Measurements from ENCODE around the gene HORMAD2. TPM values are rescaled to one million over a fixed set of nuclear protein-coding genes. Genes with fewer than 3 reads are reported as not detected.
A peak's percentile ranks its signal among the peaks of the same experiment; 100 is the strongest.

The HORMAD2 gene
- total RNA-seq, 4 donors from 2014 or later: not detected

- TF ChIP-seq POLR2A (IDR thresholded peaks at IDR 0.05): no peak
- peak; percentile 33 for TF ChIP-seq POLR2AphosphoS5 (IDR thresholded peaks at IDR 0.05)
- WGBS, 2 donors (ENCODE audit: low coverage in 1 of 2): 48 to 59% methylated on average over 14 to 19 of the region's 26 CpGs
Measured at GRCh38 chr22:30208631-30209603, 128.7 kb downstream of the HORMAD2 start.

GRCh38 chr22:30209642-30210041, 129.4 kb downstream of the HORMAD2 start:
- Histone ChIP-seq H3K27me3 (peaks cover 20% of the 10 kb centered on the region), H3K27ac (peak overlapping the region in 3 of 4 donors; percentile 70 to 75 (median 73)), H3K4me1 (peaks cover 0 to 49% (median 3%) of the 10 kb centered on the region in 3 donors), H3K4me3 (no peak overlapping the region), H3K9me3 (no peaks in the 10 kb centered on the region), H3K36me3 (no peaks in the 10 kb centered on the region)
- no peak for TF ChIP-seq CTCF (IDR thresholded peaks at IDR 0.05)
- TF ChIP-seq POLR2AphosphoS5 (IDR thresholded peaks at IDR 0.05): no peak
- no peak for TF ChIP-seq EP300 (IDR thresholded peaks at IDR 0.05)
- TF ChIP-seq POLR2A (IDR thresholded peaks at IDR 0.05): no peak
- ATAC-seq: no peak
- 100% methylated on average over 2 of the region's 6 CpGs; no CpG with 5 or more reads in 1 of the 2 donors for WGBS, 2 donors (ENCODE audit: low coverage in 1 of 2)

More at GRCh38 chr22:30208631-30209603, 128.7 kb downstream of the HORMAD2 start:
- Histone ChIP-seq H3K4me3 (no peak overlapping the region), H3K4me1 (peaks cover 0 to 50% (median 3%) of the 10 kb centered on the region in 3 donors), H3K9me3 (no peaks in the 10 kb centered on the region), H3K36me3 (no peaks in the 10 kb centered on the region), H3K27ac (peak overlapping the region in 3 of 4 donors; percentile 70 to 75 (median 73)), H3K27me3 (peaks cover 27% of the 10 kb centered on the region)
- peak; percentile 63 for ATAC-seq

- ATAC-seq: no peak
- Histone ChIP-seq H3K27ac (peak overlapping the region in 1 of 4 donors; percentile 73), H3K27me3 (peaks cover 17% of the 10 kb centered on the region)
Measured at GRCh38 chr22:30210235-30210909, 130.1 kb downstream of the HORMAD2 start.

GRCh38 chr22:30211124-30211820, 131.0 kb downstream of the HORMAD2 start:
- Histone ChIP-seq H3K9me3 (no peaks in the 10 kb centered on the region), H3K27ac (no peak overlapping the region), H3K4me3 (no peak overlapping the region), H3K27me3 (peaks cover 14% of the 10 kb centered on the region), H3K36me3 (no peaks in the 10 kb centered on the region), H3K4me1 (peaks cover 0 to 34% (median 3%) of the 10 kb centered on the region in 3 donors)
- no peak for ATAC-seq
- TF ChIP-seq CTCF (IDR thresholded peaks at IDR 0.05) (no peak), POLR2A (IDR thresholded peaks at IDR 0.05) (no peak), EP300 (IDR thresholded peaks at IDR 0.05) (no peak), POLR2AphosphoS5 (IDR thresholded peaks at IDR 0.05) (no peak)
- WGBS, 2 donors (ENCODE audit: low coverage in 1 of 2): 90 to 93% methylated on average over 11 to 17 of the region's 18 CpGs

More at GRCh38 chr22:30210235-30210909, 130.1 kb downstream of the HORMAD2 start:
- Histone ChIP-seq H3K4me3 (no peak overlapping the region), H3K4me1 (peaks cover 0 to 42% (median 3%) of the 10 kb centered on the region in 3 donors), H3K9me3 (no peaks in the 10 kb centered on the region), H3K36me3 (no peaks in the 10 kb centered on the region)
- 81 to 85% methylated on average over 8 to 16 of the region's 19 CpGs for WGBS, 2 donors (ENCODE audit: low coverage in 1 of 2)
- TF ChIP-seq EP300 (IDR thresholded peaks at IDR 0.05): no peak
- no peak for TF ChIP-seq POLR2AphosphoS5 (IDR thresholded peaks at IDR 0.05)
- TF ChIP-seq POLR2A (IDR thresholded peaks at IDR 0.05): no peak

- peaks cover 20% of the 10 kb centered on the region for H3K27me3 ChIP-seq
- H3K9me3 ChIP-seq: no peaks in the 10 kb centered on the region
- TF ChIP-seq EP300 (IDR thresholded peaks at IDR 0.05) (no peak), POLR2A (IDR thresholded peaks at IDR 0.05) (no peak), POLR2AphosphoS5 (IDR thresholded peaks at IDR 0.05) (no peak), CTCF (IDR thresholded peaks at IDR 0.05) (no peak)
- no peak overlapping the region for H3K4me3 ChIP-seq
- no peaks in the 10 kb centered on the region for H3K36me3 ChIP-seq
- H3K4me1 ChIP-seq: peaks cover 0 to 22% (median 0%) of the 10 kb centered on the region in 3 donors
- no peak overlapping the region for H3K27ac ChIP-seq
- 60 to 63% methylated on average over 2 to 3 of the region's 5 CpGs for WGBS, 2 donors (ENCODE audit: low coverage in 1 of 2)
- peak; percentile 64 for ATAC-seq
Measured at GRCh38 chr22:30212363-30212995, 132.2 kb downstream of the HORMAD2 start.
